BLaER1 (cell line): ENCODE data around the gene COL23A1.
"Not testable (repeated sequence)": the region's sequence is repeated elsewhere in the genome, so short reads cannot be mapped to it uniquely, and the experiment has no call there.

Experiments used
- H3K27ac ChIP-seq: shearing (Covaris generic); formaldehyde crosslinking; 2 replicates; pipeline ENCODE4 v1.8.1; 2022
- H3K27me3 ChIP-seq: shearing (Covaris generic); formaldehyde crosslinking; 2 replicates; pipeline ENCODE4 v1.8.1; 2022
- H3K36me3 ChIP-seq: shearing (Covaris generic); formaldehyde crosslinking; 2 replicates; pipeline ENCODE4 v1.8.1; 2022
- H3K4me1 ChIP-seq: shearing (Covaris generic); formaldehyde crosslinking; 2 replicates; pipeline ENCODE4 v1.8.1; 2022
- H3K4me2 ChIP-seq: shearing (Covaris generic); formaldehyde crosslinking; 2 replicates; pipeline ENCODE4 v1.8.1; 2022
- H3K4me3 ChIP-seq: shearing (Covaris generic); formaldehyde crosslinking; 2 replicates; pipeline ENCODE4 v1.8.1; 2022
- H3K9ac ChIP-seq: shearing (Covaris generic); formaldehyde crosslinking; 2 replicates; pipeline ENCODE4 v1.8.1; 2022
- H3K9me3 ChIP-seq: shearing (Covaris generic); formaldehyde crosslinking; 2 replicates; pipeline ENCODE4 v1.8.1; 2022
- H4K20me1 ChIP-seq: shearing (Covaris generic); formaldehyde crosslinking; 2 replicates; pipeline ENCODE4 v1.8.1; 2022
- Cebpa-rat ChIP-seq: shearing (Covaris generic); IDR thresholded peaks from 2 replicates; pipeline ENCODE4 v1.8.1; 2022

Gene COL23A1

DNA sequence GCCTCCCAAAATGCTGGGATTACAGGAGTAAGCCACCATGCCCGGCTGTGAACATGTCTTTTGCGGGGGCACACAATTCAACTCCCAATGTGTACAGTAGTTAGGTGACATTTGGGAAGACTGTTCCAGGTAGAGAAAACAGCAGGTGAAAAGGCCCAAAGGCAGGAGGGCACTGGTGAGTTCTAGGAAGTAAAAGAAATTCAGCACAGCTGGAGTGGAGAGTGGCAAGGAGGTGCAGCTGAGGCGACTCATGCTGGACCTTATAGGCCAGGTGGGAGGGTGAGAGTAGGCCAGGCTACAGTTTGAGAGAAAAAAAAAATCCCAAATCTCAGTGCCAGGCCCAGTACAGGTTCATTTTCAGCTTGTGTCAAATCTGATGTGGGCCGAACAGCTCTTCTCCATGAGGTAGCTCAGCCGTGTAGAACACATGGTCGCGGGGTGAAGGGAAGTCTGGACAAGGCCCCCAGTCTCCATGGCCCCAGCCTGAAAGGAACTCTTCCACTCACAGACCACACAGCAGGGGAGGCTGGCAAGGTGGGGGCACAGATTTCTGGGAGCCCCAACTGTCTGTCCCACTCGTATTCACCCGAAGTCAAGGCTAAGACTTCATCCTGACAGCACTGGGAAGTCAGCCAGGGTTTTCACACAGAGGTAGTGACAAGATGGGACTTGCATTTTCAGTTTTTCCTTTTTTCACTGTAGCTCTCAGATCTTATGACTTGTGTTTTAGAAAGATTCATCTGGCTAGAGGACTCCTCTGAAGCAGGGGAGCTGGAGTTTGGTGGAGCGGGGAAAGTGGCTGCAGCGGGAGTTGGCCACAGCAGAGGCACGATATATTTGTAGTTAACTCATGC, 390.4 kb downstream of the COL23A1 start:
- Histone ChIP-seq H3K4me1 (peaks cover 6% of the 10 kb centered on the region), H3K4me2 (no peak overlapping the region), H3K27ac (no peak overlapping the region), H3K9ac (no peak overlapping the region), H3K36me3 (no peaks in the 10 kb centered on the region), H3K27me3 (no peaks in the 10 kb centered on the region), H4K20me1 (peaks cover 3% of the 10 kb centered on the region), H3K9me3 (no peaks in the 10 kb centered on the region), H3K4me3 (no peak overlapping the region)
- TF ChIP-seq Cebpa-rat, result no peak

DNA sequence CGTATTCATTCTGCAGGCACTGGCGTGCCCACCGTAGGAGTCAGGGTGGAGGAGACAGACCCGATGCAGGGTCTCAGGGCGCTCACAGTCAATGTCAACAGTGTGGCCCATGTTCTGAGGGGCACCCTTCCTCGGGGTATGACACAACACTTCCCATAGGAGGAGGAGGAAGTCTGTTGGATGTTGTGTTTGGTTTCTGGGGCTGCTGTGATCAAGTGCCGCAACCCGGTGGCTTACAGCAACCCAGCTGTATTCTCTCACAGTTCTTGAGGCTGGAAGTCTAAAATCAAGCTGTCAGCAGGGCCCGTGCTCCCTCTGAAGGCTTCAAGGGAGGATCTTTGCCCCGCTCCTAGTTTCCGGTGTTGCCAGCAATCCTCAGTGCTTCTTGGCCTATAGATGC, 391.5 kb downstream of the COL23A1 start:
- Histone ChIP-seq H3K9me3 (no peaks in the 10 kb centered on the region), H3K4me1 (peaks cover 17% of the 10 kb centered on the region), H3K4me3 (no peak overlapping the region), H4K20me1 (no peaks in the 10 kb centered on the region), H3K27me3 (no peaks in the 10 kb centered on the region), H3K9ac (no peak overlapping the region), H3K4me2 (no peak overlapping the region), H3K36me3 (no peaks in the 10 kb centered on the region), H3K27ac (no peak overlapping the region)
- TF ChIP-seq Cebpa-rat, result no peak

DNA sequence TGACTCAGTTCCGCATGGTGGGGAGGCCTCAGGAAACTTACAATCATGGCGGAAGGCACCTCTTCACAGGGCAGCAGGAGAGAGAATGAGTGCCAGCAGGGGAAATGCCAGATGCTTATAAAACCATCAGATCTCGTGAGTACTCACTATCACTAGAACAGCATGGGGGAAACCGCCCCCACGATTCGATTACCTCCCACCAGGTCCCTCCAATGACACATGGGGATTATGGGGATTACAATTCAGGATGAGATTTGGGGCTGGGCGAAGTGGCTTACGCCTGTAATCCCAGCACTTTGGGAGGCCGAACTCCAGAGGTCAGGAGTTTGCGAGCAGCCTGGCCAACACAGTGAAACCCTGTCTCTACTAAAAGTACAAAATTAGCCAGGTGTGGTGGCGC, 392.0 kb downstream of the COL23A1 start:
- H4K20me1 ChIP-seq, H3K4me2 ChIP-seq, H3K9me3 ChIP-seq, H3K4me3 ChIP-seq, H3K36me3 ChIP-seq, H3K27ac ChIP-seq, H3K9ac ChIP-seq, H3K27me3 ChIP-seq: not testable (repeated sequence)
- H3K4me1 ChIP-seq, result peaks cover 22% of the 10 kb centered on the region

DNA sequence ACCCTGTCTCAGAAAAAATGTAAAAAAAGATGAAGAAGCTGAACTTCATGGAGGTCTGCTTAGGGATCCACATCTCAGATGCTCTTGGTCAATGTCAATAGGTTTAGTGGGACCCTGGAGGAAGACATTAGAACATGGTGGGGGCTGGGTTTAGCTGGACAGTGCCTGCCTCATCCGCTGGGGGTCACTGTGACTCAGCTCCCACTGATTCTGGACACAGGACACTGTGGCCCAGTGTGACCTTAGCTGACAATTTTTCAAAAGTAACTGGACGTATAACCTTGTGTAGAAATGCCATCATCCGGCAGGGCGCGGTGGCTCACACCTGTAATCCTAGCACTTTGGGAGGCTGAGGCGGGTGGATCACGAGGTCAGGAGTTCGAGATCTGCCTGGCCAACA, 393.2 kb downstream of the COL23A1 start:
- TF ChIP-seq Cebpa-rat, result no peak
- H3K27ac ChIP-seq, result no peak overlapping the region
- H3K4me3 ChIP-seq, result no peak overlapping the region
- H3K9me3 ChIP-seq, result no peaks in the 10 kb centered on the region; the same call in 1 of the 2 replicates
- H3K9ac ChIP-seq, result no peak overlapping the region
- H3K36me3 ChIP-seq, result no peaks in the 10 kb centered on the region
- H3K27me3 ChIP-seq, result no peaks in the 10 kb centered on the region
- H3K4me1 ChIP-seq, result peaks cover 19% of the 10 kb centered on the region
- H3K4me2 ChIP-seq, result no peak overlapping the region
- no peaks in the 10 kb centered on the region for H4K20me1 ChIP-seq

DNA sequence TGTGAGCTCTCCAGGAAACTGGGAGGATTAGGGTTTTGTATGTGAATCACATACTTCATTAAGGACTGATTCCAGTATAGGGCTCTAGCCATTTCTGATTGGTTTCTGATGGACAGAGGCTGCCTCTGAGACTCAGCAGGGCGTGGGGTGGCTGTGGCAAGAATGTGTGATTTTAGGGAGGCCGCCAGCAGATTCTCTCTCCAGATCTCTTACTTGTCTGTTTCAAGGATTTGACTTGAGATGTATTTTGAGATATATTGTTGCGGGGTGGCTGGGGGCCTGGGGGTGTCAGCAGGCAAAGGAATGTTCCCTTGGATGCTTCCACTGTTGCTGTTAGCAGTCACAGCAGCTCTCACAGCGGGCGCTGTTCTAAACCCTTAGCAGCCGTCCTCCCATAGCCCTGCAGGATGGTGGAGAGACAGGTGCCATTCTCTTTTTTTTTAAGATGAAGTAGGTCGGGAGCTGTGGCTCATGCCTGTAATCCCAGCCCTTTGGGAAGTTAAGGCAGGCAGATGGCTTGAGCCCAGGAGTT, 393.8 kb downstream of the COL23A1 start:
- Histone ChIP-seq H3K36me3 (no peaks in the 10 kb centered on the region), H3K9me3 (no peaks in the 10 kb centered on the region; the same call in 1 of the 2 replicates), H3K27me3 (no peaks in the 10 kb centered on the region), H3K4me2 (no peak overlapping the region), H3K27ac (no peak overlapping the region), H3K9ac (no peak overlapping the region), H3K4me1 (peaks cover 17% of the 10 kb centered on the region), H3K4me3 (no peak overlapping the region), H4K20me1 (no peaks in the 10 kb centered on the region)
- TF ChIP-seq Cebpa-rat, result no peak

DNA sequence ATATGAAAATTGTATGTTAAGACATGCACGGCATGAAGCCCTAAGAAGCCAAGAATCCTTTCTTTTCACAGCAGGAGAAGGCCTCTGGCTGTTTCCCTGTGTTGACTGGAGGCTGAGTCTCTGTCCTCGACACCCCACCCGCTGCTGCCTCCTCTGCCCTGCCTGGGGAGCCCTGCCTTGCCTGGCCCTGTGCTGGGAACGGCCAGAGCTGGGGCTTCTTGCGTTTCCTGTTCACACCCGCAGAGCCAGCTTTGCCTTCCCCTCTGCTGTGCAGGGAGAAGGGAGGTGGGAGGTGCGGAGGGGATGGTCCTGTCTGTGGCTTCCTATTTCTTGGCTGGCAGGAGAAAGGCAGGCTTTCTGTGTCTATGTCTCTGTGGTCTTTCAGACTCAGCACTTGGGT, 396.2 kb downstream of the COL23A1 start:
- H3K27ac ChIP-seq, result peak overlapping the region; percentile 8; the same call in 1 of the 2 replicates
- H3K4me2 ChIP-seq, result peak overlapping the region; percentile 61
- peak overlapping the region; percentile 11; the same call in 1 of the 2 replicates for H3K9ac ChIP-seq
- no peaks in the 10 kb centered on the region for H4K20me1 ChIP-seq
- H3K4me3 ChIP-seq, result no peak overlapping the region
- no peaks in the 10 kb centered on the region for H3K27me3 ChIP-seq
- H3K4me1 ChIP-seq, result peaks cover 17% of the 10 kb centered on the region
- no peak for TF ChIP-seq Cebpa-rat
- H3K9me3 ChIP-seq, result no peaks in the 10 kb centered on the region; the same call in 1 of the 2 replicates
- H3K36me3 ChIP-seq, result no peaks in the 10 kb centered on the region

DNA sequence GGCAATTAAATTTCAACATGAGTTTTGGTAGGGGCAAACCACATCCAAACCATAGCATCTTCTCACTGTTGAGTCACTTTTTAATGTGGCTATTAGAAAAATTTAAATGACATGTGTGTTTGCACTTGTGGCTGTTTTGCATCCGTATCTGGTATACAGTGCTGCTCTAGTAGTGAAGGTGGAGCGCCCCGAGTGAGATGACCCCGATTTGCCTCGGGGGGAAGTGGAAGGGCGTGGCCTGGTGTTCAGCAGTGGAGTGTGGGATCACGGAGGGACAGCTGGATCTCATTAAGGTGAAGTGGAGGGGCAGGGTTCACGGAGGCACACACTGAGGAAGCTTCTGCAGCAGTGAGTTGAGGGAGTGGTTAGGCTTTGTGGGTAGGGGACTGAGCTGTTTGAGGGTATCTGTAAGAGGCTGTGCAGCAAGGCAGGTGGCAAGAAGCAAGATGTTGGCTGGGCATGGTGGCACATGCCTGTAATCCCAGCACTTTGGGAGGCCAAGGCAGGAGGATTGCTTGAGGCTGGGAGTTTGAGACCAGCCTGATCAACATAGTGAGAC, 396.9 kb downstream of the COL23A1 start:
- Histone ChIP-seq H3K9ac (no peak overlapping the region), H3K4me1 (peaks cover 17% of the 10 kb centered on the region), H3K27me3 (no peaks in the 10 kb centered on the region), H3K27ac (no peak overlapping the region), H4K20me1 (no peaks in the 10 kb centered on the region), H3K4me3 (no peak overlapping the region), H3K4me2 (peak overlapping the region; percentile 61), H3K9me3 (no peaks in the 10 kb centered on the region; the same call in 1 of the 2 replicates), H3K36me3 (no peaks in the 10 kb centered on the region)
- TF ChIP-seq Cebpa-rat, result no peak

DNA sequence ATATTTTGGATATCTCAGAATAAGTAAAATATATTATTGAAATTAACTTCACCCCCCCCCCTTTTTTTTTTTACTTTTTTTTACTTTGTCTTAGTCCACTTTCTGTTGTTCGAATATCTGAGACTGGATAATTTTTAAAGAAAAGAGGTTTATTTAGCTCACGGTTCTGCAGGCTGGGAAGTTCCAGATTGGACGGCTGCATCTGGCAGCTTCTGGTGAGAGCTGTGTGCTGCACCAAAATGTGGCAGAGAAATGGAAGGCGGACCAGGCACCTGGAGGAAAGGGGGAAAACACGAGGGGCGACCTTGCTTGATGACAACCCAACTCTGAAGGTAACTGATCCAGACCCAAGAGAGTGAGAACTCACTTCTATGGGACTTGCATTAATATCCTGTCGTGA, 397.4 kb downstream of the COL23A1 start:
- Histone ChIP-seq H4K20me1 (no peaks in the 10 kb centered on the region), H3K4me3 (no peak overlapping the region), H3K4me2 (no peak overlapping the region), H3K27me3 (no peaks in the 10 kb centered on the region), H3K36me3 (no peaks in the 10 kb centered on the region), H3K9ac (no peak overlapping the region), H3K27ac (no peak overlapping the region), H3K4me1 (peaks cover 17% of the 10 kb centered on the region), H3K9me3 (no peaks in the 10 kb centered on the region; the same call in 1 of the 2 replicates)
- TF ChIP-seq Cebpa-rat, result no peak

DNA sequence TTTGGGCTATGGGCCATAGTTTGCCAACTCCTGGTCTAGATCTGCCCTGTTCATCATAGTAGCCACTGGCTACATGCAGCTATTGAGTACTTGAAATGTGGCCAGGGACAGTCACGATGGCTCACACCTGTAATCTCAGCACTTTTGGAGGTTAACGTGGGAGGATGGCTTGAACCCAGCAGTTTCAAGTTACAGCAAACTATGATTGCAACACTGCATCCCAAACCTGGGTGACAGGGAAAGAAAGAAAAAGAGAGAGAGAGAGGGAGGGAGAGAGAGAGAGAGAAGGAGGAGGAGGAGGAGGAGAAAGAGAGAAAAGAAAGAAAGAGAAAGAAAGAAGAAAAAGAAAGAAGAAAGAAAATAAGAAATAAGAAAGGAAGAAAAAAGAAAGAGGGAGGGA, 397.9 kb downstream of the COL23A1 start:
- Histone ChIP-seq H3K9ac (no peak overlapping the region), H3K4me2 (no peak overlapping the region), H3K27me3 (no peaks in the 10 kb centered on the region), H3K4me1 (peaks cover 17% of the 10 kb centered on the region), H4K20me1 (no peaks in the 10 kb centered on the region), H3K36me3 (no peaks in the 10 kb centered on the region), H3K27ac (no peak overlapping the region), H3K9me3 (no peaks in the 10 kb centered on the region; the same call in 1 of the 2 replicates), H3K4me3 (no peak overlapping the region)
- TF ChIP-seq Cebpa-rat, result no peak

DNA sequence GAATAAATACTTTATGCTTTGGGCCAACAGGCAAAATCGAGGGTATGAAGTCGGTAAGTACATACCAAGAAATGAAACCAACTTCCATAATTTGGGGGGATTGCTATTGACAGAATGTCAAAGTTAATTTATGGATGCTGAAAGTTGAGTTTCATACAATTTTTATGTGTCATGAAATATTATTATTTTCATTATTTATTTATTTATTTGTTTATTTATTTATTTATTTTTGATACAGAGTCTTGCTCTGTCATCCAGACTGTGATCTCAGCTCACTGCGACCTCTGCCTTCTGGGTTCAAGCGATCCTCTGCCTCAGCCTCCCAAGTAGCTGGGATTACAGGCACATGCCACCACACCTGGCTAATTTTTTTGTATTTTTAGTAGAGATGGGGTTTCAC, 398.5 kb downstream of the COL23A1 start:
- Histone ChIP-seq H3K4me2 (no peak overlapping the region), H3K36me3 (no peaks in the 10 kb centered on the region), H4K20me1 (no peaks in the 10 kb centered on the region), H3K4me3 (no peak overlapping the region), H3K4me1 (peaks cover 17% of the 10 kb centered on the region), H3K9me3 (no peaks in the 10 kb centered on the region; the same call in 1 of the 2 replicates), H3K9ac (no peak overlapping the region), H3K27me3 (no peaks in the 10 kb centered on the region), H3K27ac (no peak overlapping the region)
- no peak for TF ChIP-seq Cebpa-rat
